ENCODE results near the gene BZW2.
"Not testable (repeated sequence)": the region's sequence is repeated elsewhere in the genome, so short reads cannot be mapped to it uniquely, and the experiment has no call there.

The BZW2 gene

DNA sequence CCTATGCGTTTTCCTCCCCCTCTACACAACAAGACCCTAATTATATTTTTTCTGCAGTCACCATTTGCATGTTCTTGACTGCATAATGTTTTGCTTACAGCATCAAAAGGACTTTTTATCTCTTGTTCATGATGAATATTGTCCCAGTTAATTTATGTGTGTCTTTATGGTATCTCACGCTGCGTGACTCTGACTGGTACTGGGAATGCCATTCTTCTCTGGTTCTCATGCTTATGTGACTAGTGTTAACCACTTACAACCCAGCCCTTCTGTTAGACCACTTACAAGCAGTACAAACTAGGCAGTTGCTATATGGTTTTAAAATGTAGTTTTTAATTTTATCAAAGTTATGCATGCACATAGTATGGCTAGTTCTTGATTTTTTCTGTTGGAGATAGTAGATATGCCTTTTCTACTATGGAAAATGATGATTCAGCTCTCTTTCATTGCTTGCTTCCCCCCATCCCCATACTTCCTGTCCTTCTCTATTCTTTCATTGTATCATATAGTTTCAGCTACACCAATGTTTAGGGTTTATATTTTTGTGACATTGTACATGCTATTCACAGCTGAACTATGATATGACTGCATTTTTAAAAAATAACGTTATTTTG lies 24.9 kb downstream of the BZW2 start:
- DNase-seq (ENCODE audit: low read depth in 3 of 3) = no peak

- DNase-seq (ENCODE audit: low read depth in 3 of 3) = no peak
Measured at GRCh38 chr7:16671811-16672210, 25.8 kb downstream of the BZW2 start.

- no peak for DNase-seq (ENCODE audit: low read depth in 3 of 3)
Measured at GRCh38 chr7:16675277-16675676, 29.3 kb downstream of the BZW2 start.

DNA sequence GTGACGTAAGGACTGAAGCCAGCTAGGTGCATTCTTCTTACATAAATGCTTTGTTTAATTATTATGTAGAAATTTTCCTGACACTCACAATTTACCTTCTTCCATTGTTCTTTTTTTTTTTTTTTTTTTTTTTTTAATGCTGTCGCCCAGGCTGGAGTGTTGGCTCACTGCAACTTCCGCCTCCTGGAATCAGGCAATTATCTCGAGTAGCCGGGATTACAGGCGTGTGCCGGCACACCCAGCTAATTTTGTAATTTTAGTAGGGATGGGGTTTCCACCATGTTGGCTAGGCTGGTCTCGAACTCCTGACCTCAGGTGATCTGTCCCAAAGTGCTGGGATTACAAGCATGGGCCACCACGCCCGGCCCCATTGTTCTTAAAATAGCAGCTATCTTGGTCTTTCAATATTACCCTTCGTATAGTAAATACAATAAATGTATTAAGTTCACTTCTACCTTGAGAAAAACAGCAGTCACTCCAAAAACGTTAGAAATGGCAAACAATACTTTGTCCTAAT lies 32.1 kb downstream of the BZW2 start:
- DNase-seq (ENCODE audit: low read depth in 3 of 3) = no peak

DNA sequence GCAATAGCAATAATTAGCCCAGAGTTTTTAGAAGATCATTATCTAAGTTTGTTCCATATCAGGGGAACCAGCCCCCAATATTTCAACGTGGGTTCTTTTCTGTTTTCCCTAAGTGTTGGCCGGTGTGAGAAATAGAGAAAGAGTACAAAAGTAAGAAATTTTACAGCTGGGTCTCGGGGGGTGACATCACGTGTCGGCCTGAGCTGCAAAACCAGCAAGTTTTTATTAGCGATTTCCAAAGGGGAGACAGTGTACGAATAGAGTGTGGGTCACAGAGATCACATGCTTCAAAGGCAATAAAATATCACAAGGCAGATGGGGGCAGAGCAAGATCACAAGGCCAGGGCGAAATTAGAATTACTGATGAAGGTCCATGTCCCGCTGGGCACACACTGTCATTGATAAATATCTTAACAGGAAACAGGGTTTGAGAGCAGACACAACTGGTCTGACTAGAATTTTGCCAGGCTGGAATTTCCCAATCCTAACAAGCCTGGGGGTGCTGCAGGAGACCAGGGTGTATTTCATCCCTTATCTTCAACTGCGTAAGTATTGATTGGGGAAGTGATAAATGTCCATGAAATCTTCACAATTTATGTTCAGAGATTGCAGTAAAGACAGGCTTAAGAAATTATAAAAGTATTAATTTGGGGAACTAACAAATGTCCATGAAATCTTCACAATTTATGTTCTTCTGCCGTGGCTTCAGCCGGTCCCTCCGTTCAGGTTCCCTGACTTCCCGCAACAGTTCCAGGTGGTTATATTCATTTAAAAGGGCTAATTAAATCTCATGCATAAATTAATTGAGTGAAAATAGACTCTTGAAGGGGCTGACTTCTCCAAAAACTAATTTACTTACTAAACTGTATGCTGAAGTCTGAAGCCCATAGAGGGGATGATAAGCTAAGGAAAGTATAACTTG lies 32.9 kb downstream of the BZW2 start:
- DNase-seq (ENCODE audit: low read depth in 3 of 3) = not testable (repeated sequence)

- no peak for DNase-seq (ENCODE audit: low read depth in 3 of 3)
Measured at GRCh38 chr7:16684935-16685334, 39.0 kb downstream of the BZW2 start.

GRCh38 chr7:16685535-16685934 lies 39.6 kb downstream of the BZW2 start:
- DNase-seq (ENCODE audit: low read depth in 3 of 3) = no peak

- no peak for DNase-seq (ENCODE audit: low read depth in 3 of 3)
Measured at GRCh38 chr7:16688249-16688648, 42.3 kb downstream of the BZW2 start.

DNA sequence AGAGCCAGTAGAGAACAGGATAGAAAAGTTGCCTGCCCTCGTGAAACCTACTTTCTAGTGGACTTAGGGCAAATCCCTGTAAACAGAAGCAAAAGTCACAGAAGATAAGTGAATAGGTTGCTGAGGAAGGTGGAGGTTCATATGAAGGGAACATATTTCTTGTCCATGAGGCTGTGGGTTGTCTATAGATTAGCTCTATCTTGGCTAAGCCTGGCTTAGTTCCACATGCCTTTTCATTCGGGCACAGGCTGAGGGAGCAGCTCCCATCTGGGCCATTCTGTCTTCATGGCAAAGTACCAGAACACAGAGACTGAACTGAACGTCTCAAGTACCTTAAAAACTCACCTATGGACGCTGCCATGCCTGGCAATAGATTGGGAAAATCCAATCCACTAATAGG lies 45.3 kb downstream of the BZW2 start:
- DNase-seq (ENCODE audit: low read depth in 3 of 3) = no peak

DNA sequence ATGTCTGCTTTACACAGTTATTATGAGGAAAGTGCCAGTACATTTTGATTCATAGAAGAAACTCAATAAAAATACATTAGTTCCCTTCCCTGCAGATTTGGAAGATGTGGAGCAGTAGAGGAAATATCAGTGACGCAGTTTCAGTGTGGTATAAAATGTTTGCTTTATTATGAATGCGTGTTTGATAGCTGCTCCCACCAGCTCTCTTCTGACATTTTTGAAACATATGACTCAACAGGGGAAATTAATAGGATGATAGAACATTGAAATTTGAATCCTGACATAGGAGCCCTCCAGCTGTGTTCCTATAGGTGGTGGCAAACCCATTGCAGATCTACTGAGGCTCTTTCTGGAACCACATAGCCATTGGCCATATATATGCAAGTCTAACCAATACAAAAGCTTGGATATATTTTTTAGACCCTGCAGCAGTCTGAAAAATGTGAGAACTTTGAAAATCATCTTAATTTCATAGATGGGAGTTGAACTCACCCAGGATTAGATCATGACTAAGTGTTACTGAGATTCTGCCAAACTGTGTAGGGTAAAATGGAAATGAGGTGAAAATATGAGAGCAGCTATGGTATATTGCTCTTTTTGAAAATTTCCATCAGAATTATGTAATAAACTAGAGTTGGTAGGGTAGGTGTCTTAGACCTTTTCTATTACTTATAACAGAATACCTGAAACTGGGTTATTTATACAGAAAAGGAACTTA lies 47.8 kb downstream of the BZW2 start:
- DNase-seq (ENCODE audit: low read depth in 3 of 3) = no peak

- no peak for DNase-seq (ENCODE audit: low read depth in 3 of 3)
Measured at GRCh38 chr7:16694806-16695205, 48.8 kb downstream of the BZW2 start.

DNA sequence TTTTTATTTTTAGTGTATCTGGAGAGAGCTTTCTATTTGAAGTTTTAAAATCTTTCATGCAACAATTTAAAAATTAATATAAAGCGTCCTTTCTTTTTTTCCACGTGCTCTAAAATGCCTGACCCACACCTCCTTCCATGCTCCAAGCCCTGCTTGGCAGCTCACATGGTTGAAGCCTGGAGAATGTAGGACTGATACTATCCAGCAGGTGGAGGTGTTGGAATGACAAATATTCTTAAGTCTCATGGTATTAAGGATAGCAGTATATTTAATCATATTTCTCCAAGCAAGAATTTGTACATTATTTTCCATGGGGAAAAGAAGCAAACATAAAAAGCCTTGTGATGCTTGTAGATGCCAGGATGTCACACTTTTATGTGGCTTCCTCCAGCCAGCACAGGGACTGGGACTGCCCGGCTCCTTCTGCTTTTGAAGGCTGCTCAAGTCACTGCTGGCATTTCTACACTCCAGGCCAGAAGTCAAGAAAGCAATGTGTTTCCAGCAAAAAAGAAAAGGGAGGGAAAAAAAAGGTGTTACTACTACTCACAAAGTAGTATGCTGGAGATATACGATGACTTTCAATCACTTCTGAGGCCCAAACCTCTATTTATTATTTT lies 49.7 kb downstream of the BZW2 start:
- no peak for DNase-seq (ENCODE audit: low read depth in 3 of 3)

- no peak for DNase-seq (ENCODE audit: low read depth in 3 of 3)
Measured at GRCh38 chr7:16697507-16698199, 51.7 kb downstream of the BZW2 start.

DNA sequence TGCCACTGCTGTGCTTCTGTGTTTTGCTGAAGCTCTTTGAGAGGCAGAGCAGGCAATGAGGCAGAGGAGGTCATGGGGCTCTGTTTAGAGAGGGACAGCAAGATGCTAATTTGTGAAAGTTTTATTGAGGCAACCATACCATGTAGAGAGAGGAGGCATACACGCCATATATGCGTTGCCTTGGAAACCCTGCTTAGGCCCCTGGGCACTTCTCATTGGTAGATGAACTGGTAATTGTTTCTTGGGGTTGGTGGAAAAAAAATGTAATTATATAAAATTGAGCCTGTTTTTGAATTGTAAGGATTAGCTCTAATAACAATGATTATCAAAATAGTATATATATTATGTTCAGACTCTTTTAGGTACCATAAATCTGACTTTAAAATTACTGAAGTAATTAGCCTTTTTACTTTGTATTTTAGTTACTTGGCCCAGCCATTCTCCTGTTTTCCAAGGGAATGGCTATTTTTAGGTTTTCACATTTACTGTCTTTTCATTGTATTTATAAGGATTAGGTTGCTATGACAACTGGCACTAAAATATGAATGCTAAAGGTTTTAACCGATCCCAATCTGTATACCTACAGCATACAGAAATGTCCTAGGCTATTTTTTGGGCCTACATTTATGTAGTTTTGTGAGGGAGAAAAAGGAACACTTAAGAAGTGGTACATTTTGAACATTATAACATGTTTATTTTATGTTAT lies 52.4 kb downstream of the BZW2 start:
- DNase-seq (ENCODE audit: low read depth in 3 of 3) = no peak

- DNase-seq (ENCODE audit: low read depth in 3 of 3) = no peak
Measured at GRCh38 chr7:16702441-16702840, 56.5 kb downstream of the BZW2 start.

DNA sequence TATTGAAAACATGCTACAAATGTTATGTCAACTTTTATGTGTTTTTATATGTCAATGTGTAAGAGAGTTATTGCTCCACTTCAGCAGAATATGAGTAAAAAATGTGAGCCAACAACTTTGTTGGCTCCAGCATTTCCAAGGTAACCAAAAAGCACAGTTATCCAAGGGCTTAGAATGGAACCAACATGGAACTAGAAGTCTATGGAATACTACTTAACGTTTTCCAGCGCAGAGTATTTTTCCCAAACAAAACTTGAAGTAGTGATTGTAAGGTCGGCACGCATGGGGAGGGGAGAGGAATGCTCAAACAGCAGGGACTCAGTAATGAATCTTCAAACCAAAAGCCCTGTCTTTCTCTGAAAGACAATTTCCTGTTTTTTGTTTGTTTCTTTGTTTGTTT lies 62.5 kb downstream of the BZW2 start:
- DNase-seq (ENCODE audit: low read depth in 3 of 3) = no peak

DNA sequence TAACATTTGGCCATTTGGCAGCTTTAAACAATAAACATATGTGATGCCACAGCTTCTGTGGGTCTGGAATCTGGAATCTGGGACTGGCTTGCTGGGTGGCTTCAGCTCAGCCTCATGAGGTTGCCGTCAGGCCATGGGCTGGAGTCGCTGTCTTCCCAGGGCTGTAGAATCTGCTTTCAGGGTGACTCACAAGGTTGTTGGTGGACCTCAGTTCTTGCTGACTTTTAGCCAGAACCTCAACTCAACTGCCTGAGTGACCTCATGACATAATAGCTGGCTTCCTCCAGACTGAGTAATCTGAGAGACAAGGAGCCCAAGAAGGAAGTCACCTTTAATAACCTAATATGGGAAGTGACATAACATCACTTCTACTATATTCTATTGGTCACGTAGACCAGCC lies 63.0 kb downstream of the BZW2 start:
- no peak for DNase-seq (ENCODE audit: low read depth in 3 of 3)

- no peak for DNase-seq (ENCODE audit: low read depth in 3 of 3)
Measured at GRCh38 chr7:16710651-16711050, 64.7 kb downstream of the BZW2 start.

DNA sequence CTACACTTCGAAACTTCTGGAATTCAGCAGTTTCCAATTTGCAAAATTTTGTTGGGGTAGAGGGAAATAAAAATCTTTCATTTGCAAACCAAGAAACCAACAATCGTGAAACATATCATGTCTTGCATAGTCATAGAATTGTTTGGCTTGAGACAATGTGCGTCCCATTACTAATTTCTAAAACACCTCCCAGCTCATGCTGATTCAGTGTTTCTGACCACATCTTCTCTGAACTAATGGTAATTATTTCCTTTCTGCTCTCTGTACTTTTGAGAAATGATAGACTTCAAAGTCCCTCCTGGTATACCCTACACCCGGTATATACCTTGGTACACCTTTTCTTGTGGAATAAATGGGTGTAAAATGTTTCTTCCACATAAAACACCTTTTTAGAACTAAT lies 65.7 kb downstream of the BZW2 start:
- DNase-seq (ENCODE audit: low read depth in 3 of 3) = no peak

- DNase-seq (ENCODE audit: low read depth in 3 of 3) = peak in 1 of 3 donors; percentile 16
Measured at GRCh38 chr7:16712916-16713315, 66.9 kb downstream of the BZW2 start.

- DNase-seq (ENCODE audit: low read depth in 3 of 3) = no peak
Measured at GRCh38 chr7:16715928-16716327, 69.9 kb downstream of the BZW2 start.

Data from stimulated activated CD4-positive, alpha-beta T cell treated with anti-CD3 and anti-CD28 coated beads, TNF-alpha, amount 100 ng/mL, for 48 hours (primary cell).